A549 (cell line): ENCODE data around the gene COL7A1. TPM values are rescaled to one million over a fixed set of nuclear protein-coding genes. Genes with fewer than 3 reads are reported as not detected.

Experiments used
- ATAC-seq, 2 experiments: fragments of 200-7000 bp in 1 of 2; fragments of >200 bp in 1 of 2; cut with Nextera tagmentation in 1 of 2; cut with Tn5 transposase in 1 of 2; 3 replicates each; pipeline versions ENCODE4 v1.8.0 to v1.9.1; 2018 to 2020; ENCODE audit warnings: mild to moderate bottlenecking in 1 of 2, moderate library complexity in 1 of 2
- CTCF ChIA-PET: fragments of 300-600 bp; sonication (Branson Sonifier 250); formaldehyde crosslinking; extraction: SDS; loops from one replicate; lab custom pipeline; 2021; ENCODE audit warnings: antibody characterized with exemption, inconsistent platforms; lab: Yijun Ruan, JAX
- POLR2A ChIA-PET: fragments of 350-600 bp; formaldehyde crosslinking; extraction: SDS; loops from one replicate; lab custom pipeline; 2021; ENCODE audit warnings: antibody characterized with exemption, inconsistent platforms; lab: Yijun Ruan, JAX
- DNase-seq, 2 experiments: peaks; one replicate each; pipeline versions ENCODE4 v3.0.0 to v3.0.0-alpha.2; 2011 to 2016; ENCODE audit warnings: low read depth in 1 of 2, low spot score in 1 of 2
- FAIRE-seq: peaks from 2 replicates; lab custom pipeline; 2011; peaks lifted over from hg19 to GRCh38; lab: Jason Lieb, UNC
- H3K27ac ChIP-seq, 2 experiments: fragments of >200 bp; sonication (Bioruptor Twin); formaldehyde crosslinking; 3 replicates each; pipeline ENCODE4 v1.5.1; 2016 to 2017
- H3K4me1 ChIP-seq: fragments of >200 bp; sonication (Bioruptor Twin); formaldehyde crosslinking; 3 replicates; pipeline ENCODE4 v1.6.1; 2016
- H3K4me2 ChIP-seq: fragments of >200 bp; sonication (Bioruptor Twin); formaldehyde crosslinking; 3 replicates; pipeline ENCODE4 v1.6.1; 2016
- H3K4me3 ChIP-seq: fragments of >200 bp; sonication (Bioruptor Twin); formaldehyde crosslinking; 3 replicates; pipeline ENCODE4 v1.5.1; 2016
- H3K9me3 ChIP-seq: fragments of >200 bp; sonication (Bioruptor Twin); formaldehyde crosslinking; 3 replicates; pipeline ENCODE4 v1.6.1; 2016
- ATOH8 ChIP-seq: fragments of 250-450 bp; sonication (Bioruptor Pico); IDR thresholded peaks from 2 replicates; pipeline ENCODE4 v1.5.0; 2020; ENCODE audit warnings: low read depth, mild to moderate bottlenecking, moderate library complexity
- CBX2 ChIP-seq: fragments of 200-600 bp; sonication (generic); IDR thresholded peaks from 2 replicates; pipeline ENCODE4 v1.6.1; 2016; ENCODE audit warnings: low read depth, mild to moderate bottlenecking, borderline replicate concordance
- CEBPB ChIP-seq, 2 experiments: fragments of >200 bp in 1 of 2; sonication (Bioruptor Twin) in 1 of 2; formaldehyde crosslinking in 1 of 2; IDR thresholded peaks; 2 replicates each; pipeline ENCODE4 v1.6.1; 2012 to 2016
- CHD2 ChIP-seq: fragments of 150-350 bp; IDR thresholded peaks from 2 replicates; pipeline ENCODE4 v1.6.1; 2014; ENCODE audit warnings: low read length; ENCODE audit not compliant: partially characterized antibody
- EHMT2 ChIP-seq: fragments of 200-600 bp; sonication (generic); IDR thresholded peaks from 2 replicates; pipeline ENCODE4 v1.6.1; 2016; ENCODE audit warnings: antibody characterized with exemption, low read depth, mild to moderate bottlenecking, moderate library complexity
- ELK1 ChIP-seq: fragments of 150-350 bp; IDR thresholded peaks from 2 replicates; pipeline ENCODE4 v1.6.1; 2014; ENCODE audit warnings: low read depth, mild to moderate bottlenecking, low read length
- ESRRA ChIP-seq: fragments of 150-350 bp; IDR thresholded peaks from 2 replicates; pipeline ENCODE4 v1.6.1; 2014; ENCODE audit warnings: mild to moderate bottlenecking, low read length, borderline replicate concordance
- FOSL2 ChIP-seq, 2 experiments: fragments of 450-650 bp in 1 of 2; fragments of >200 bp in 1 of 2; sonication (Bioruptor Twin) in 1 of 2; formaldehyde crosslinking; IDR thresholded peaks; 2 replicates each; pipeline versions ENCODE4 v1.5.0 to v1.6.1; 2016 to 2020; ENCODE audit warnings: mild to moderate bottlenecking in 1 of 2, moderate library complexity in 1 of 2
- HOXA7 ChIP-seq: fragments of 250-450 bp; sonication (Bioruptor Pico); IDR thresholded peaks from 2 replicates; pipeline ENCODE4 v1.5.0; 2020; ENCODE audit warnings: mild to moderate bottlenecking, moderate library complexity
- HOXB13 ChIP-seq: fragments of 250-450 bp; sonication (Bioruptor Pico); IDR thresholded peaks from 2 replicates; pipeline ENCODE4 v1.5.0; 2020; ENCODE audit warnings: low read depth, mild to moderate bottlenecking, moderate library complexity
- JUN ChIP-seq, 2 experiments: fragments of >200 bp; sonication (Bioruptor Twin); formaldehyde crosslinking; IDR thresholded peaks; 2 replicates in 1 of 2; 3 replicates in 1 of 2; pipeline ENCODE4 v1.6.1; 2016 to 2017
- JUNB ChIP-seq: fragments of >200 bp; sonication (Bioruptor Twin); formaldehyde crosslinking; IDR thresholded peaks from 2 replicates; pipeline ENCODE4 v1.6.1; 2016
- KDM1A ChIP-seq: fragments of 200-600 bp; sonication (generic); IDR thresholded peaks from 2 replicates; pipeline ENCODE4 v1.6.1; 2016; ENCODE audit warnings: low read depth, mild to moderate bottlenecking
- NPAS2 ChIP-seq: fragments of 250-450 bp; sonication (Bioruptor Pico); IDR thresholded peaks from 2 replicates; pipeline ENCODE4 v1.8.0; 2022; ENCODE audit warnings: mild to moderate bottlenecking, moderate library complexity, borderline replicate concordance
- NR3C1 ChIP-seq: fragments of >200 bp; sonication (Bioruptor Twin); formaldehyde crosslinking; IDR thresholded peaks from 3 replicates; pipeline ENCODE4 v1.6.1; 2017
- PBX3 ChIP-seq: IDR thresholded peaks from 2 replicates; pipeline ENCODE4 v1.6.1; 2012
- POLR2A ChIP-seq: IDR thresholded peaks from 2 replicates; pipeline ENCODE4 v1.6.1; 2012; ENCODE audit warnings: mild to moderate bottlenecking, low read length
- RAD21 ChIP-seq, 2 experiments: fragments of >200 bp in 1 of 2; sonication (Bioruptor Twin) in 1 of 2; formaldehyde crosslinking in 1 of 2; IDR thresholded peaks in 1 of 2; conservative IDR thresholded peaks in 1 of 2; 2 replicates in 1 of 2; 3 replicates in 1 of 2; pipeline ENCODE4 v1.6.1; 2012 to 2018; ENCODE audit warnings: inconsistent platforms in 1 of 2
- RARB ChIP-seq: fragments of 250-450 bp; sonication (Bioruptor Pico); IDR thresholded peaks from 2 replicates; pipeline ENCODE4 v1.8.0; 2021; ENCODE audit warnings: mild to moderate bottlenecking, moderate library complexity
- RCOR1 ChIP-seq: fragments of 150-350 bp; IDR thresholded peaks from 2 replicates; pipeline ENCODE4 v1.6.1; 2014; ENCODE audit warnings: antibody characterized with exemption, low read length, low read depth
- RFX5 ChIP-seq: fragments of 450-650 bp; IDR thresholded peaks from 2 replicates; pipeline ENCODE4 v1.7.1; 2014; ENCODE audit warnings: antibody characterized with exemption, mild to moderate bottlenecking, moderate library complexity
- TFCP2L1 ChIP-seq: fragments of 250-450 bp; sonication (Bioruptor Pico); IDR thresholded peaks from 2 replicates; pipeline ENCODE4 v1.5.0; 2021; ENCODE audit warnings: mild to moderate bottlenecking
- WGBS: methylation state at CpG from one replicate; pipeline ENCODE4 v1.1.6; 2017; ENCODE audit errors: missing lambda C conversion rate; 5-methylcytosine and 5-hydroxymethylcytosine counted together
- polyA plus RNA-seq, 4 experiments: library from polyadenylated mRNA; depleted of rRNA in 3 of 4; stranded (reverse); fragments of >200 nt; fragmentation: RNase III in 1 of 4; extraction: RNeasy Plus Mini Kit Qiagen cat#74134 plus additional on column Dnase treatment in 1 of 4; gene quantifications; 2 replicates in 3 of 4; 3 replicates in 1 of 4; pipeline ENCODE4 v1.2.3, GENCODE V29; 2011 to 2017
- TF ChIP-seq, protein P1 (sequence below): fragments of >200 bp; sonication (Bioruptor Twin); formaldehyde crosslinking; IDR thresholded peaks from 3 replicates; pipeline ENCODE4 v1.6.1; 2016
- TF ChIP-seq, protein P2 (sequence below): IDR thresholded peaks from 2 replicates; pipeline ENCODE4 v1.6.1; 2012; ENCODE audit warnings: low read depth, borderline replicate concordance
- TF ChIP-seq, protein P3 (sequence below): IDR thresholded peaks from 2 replicates; pipeline ENCODE4 v1.6.1; 2012

COL7A1 gene
- polyA plus RNA-seq, 2 of the 4 experiments (the other 2 are of a cell fraction), result 36.5 to 240 TPM

- 98% methylated on average over 10 of the region's 15 CpGs for WGBS
- peaks cover 34% of the 10 kb centered on the region for H3K4me1 ChIP-seq
- ATAC-seq (no peak), DNase-seq (no peak), FAIRE-seq (no peak)
- TF ChIP-seq POLR2A (no peak), CEBPB (IDR thresholded peaks at IDR 0.05) (no peak), HOXB13 (CRISPR knock-in tag) (no peak), RCOR1 (no peak), PBX3 (no peak), TFCP2L1 (CRISPR knock-in tag) (no peak), JUNB (no peak), ESRRA (no peak), RARB (CRISPR knock-in tag) (no peak), EHMT2 (no peak), KDM1A (no peak), ATOH8 (CRISPR knock-in tag) (no peak), RFX5 (no peak), NPAS2 (CRISPR knock-in tag) (no peak)
- TF ChIP-seq, protein P1, sequence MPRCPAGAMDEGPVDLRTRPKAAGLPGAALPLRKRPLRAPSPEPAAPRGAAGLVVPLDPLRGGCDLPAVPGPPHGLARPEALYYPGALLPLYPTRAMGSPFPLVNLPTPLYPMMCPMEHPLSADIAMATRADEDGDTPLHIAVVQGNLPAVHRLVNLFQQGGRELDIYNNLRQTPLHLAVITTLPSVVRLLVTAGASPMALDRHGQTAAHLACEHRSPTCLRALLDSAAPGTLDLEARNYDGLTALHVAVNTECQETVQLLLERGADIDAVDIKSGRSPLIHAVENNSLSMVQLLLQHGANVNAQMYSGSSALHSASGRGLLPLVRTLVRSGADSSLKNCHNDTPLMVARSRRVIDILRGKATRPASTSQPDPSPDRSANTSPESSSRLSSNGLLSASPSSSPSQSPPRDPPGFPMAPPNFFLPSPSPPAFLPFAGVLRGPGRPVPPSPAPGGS, result no peak
- TF ChIP-seq, protein P2, sequence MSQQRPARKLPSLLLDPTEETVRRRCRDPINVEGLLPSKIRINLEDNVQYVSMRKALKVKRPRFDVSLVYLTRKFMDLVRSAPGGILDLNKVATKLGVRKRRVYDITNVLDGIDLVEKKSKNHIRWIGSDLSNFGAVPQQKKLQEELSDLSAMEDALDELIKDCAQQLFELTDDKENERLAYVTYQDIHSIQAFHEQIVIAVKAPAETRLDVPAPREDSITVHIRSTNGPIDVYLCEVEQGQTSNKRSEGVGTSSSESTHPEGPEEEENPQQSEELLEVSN, result no peak
- TF ChIP-seq, protein P3, sequence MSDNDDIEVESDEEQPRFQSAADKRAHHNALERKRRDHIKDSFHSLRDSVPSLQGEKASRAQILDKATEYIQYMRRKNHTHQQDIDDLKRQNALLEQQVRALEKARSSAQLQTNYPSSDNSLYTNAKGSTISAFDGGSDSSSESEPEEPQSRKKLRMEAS, result no peak
- ChIA-PET CTCF (interaction anchor here (1.0 to 1.7 kb wide), 3 partner anchors 12 to 69 kb away, joined by 3 to 5 read pairs (median 4); no protein-coding TSS in a partner anchor), POLR2A (no interaction called here)
- H3K9me3 ChIP-seq, result no peaks in the 10 kb centered on the region
- H3K4me3 ChIP-seq, result no peak overlapping the region
- no peak overlapping the region for H3K27ac ChIP-seq
- H3K4me2 ChIP-seq, result no peak overlapping the region
These were observed 6.9 kb downstream of the COL7A1 start for GRCh38 chr3:48588230-48588629.

DNA sequence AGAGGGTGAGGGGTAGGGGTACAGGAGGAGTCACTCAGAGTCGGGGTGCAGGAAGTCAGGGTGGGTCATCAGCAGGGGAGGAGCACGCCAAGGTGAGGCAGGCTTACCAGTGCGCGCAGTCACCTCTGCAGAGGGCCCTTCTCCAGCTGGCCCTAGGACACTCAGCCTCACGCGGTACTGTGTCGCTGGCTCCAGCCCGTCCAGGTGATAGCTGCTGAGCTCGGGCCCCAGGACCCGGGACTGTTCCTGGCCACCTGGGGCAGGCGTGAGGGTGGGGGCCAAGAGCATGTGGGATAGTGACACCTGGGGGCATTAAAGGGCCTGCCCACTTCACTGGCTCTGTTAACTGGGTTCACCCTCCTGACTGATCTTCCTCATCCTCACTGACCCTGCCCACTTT, 7.4 kb downstream of the COL7A1 start:
- no peak overlapping the region for H3K4me3 ChIP-seq
- no peaks in the 10 kb centered on the region for H3K9me3 ChIP-seq
- ChIA-PET CTCF (interaction anchor here (1.0 to 1.7 kb wide), 2 partner anchors 11 to 69 kb away, joined by 3 to 5 read pairs; no protein-coding TSS in a partner anchor), POLR2A (no interaction called here)
- H3K4me1 ChIP-seq, result peaks cover 28% of the 10 kb centered on the region
- H3K4me2 ChIP-seq, result no peak overlapping the region
- H3K27ac ChIP-seq, result no peak overlapping the region
- 92% methylated on average over 3 of the region's 11 CpGs for WGBS
- FAIRE-seq (no peak), ATAC-seq (0 out of 6 replicates have a peak, but pooled peaks of 1 of the 2 experiments have one; percentile 3), DNase-seq (no peak)
- TF ChIP-seq CEBPB (IDR thresholded peaks at IDR 0.05) (no peak), RAD21 (conservative IDR thresholded peaks at IDR 0.05 in 1 of 2, IDR thresholded peaks at IDR 0.05 in 1 of 2) (no peak), JUNB (no peak), NR3C1 (no peak), JUN (IDR thresholded peaks at IDR 0.05) (no peak), ELK1 (no peak), RARB (CRISPR knock-in tag) (no peak), CHD2 (no peak), HOXA7 (CRISPR knock-in tag) (no peak), CBX2 (no peak), FOSL2 (IDR thresholded peaks at IDR 0.05) (no peak), FOSL2 (CRISPR knock-in tag; IDR thresholded peaks at IDR 0.05) (no peak)
- TF ChIP-seq, protein P1, result no peak
